H9 (cell line): ENCODE results near the gene KPNA2. TPM values are rescaled to one million over a fixed set of nuclear protein-coding genes. Genes with fewer than 3 reads are reported as not detected.

Experiments
- DNase-seq: peaks from one replicate; pipeline ENCODE4 v3.0.0-alpha.2; 2017
- H2AFZ ChIP-seq: one replicate; pipeline ENCODE4 v1.6.1; 2013; ENCODE audit warnings: mild to moderate bottlenecking, low read length, control low read depth, moderate library complexity
- H2AK5ac ChIP-seq: 2 replicates; pipeline ENCODE4 v1.6.1; 2013; ENCODE audit warnings: low read length, control low read depth, mixed read lengths; ENCODE audit not compliant: insufficient read length
- H2BK120ac ChIP-seq: one replicate; pipeline ENCODE4 v1.6.1; 2013; ENCODE audit warnings: low read depth, mild to moderate bottlenecking, low read length, control low read depth, inconsistent platforms; ENCODE audit not compliant: poor library complexity, severe bottlenecking
- H2BK12ac ChIP-seq: 2 replicates; pipeline ENCODE4 v1.6.1; 2013; ENCODE audit warnings: low read length, control low read depth, mixed read lengths, low read depth; ENCODE audit not compliant: insufficient read length
- H2BK15ac ChIP-seq: 2 replicates; pipeline ENCODE4 v1.6.1; 2013; ENCODE audit warnings: low read depth, low read length, control low read depth
- H2BK20ac ChIP-seq: one replicate; pipeline ENCODE4 v1.6.1; 2013; ENCODE audit warnings: low read depth, mild to moderate bottlenecking, low read length, control low read depth, inconsistent platforms; ENCODE audit not compliant: poor library complexity, severe bottlenecking
- H2BK5ac ChIP-seq: 2 replicates; pipeline ENCODE4 v1.6.1; 2013; ENCODE audit warnings: low read length, control low read depth, mixed read lengths; ENCODE audit not compliant: insufficient read length
- H3K14ac ChIP-seq: 2 replicates; pipeline ENCODE4 v1.6.1; 2013; ENCODE audit warnings: low read length, control low read depth; ENCODE audit not compliant: insufficient read depth
- H3K18ac ChIP-seq: 2 replicates; pipeline ENCODE4 v1.6.1; 2013; ENCODE audit warnings: low read depth, mild to moderate bottlenecking, mixed read lengths, low read length, control low read depth; ENCODE audit not compliant: insufficient read length
- H3K23ac ChIP-seq: 2 replicates; pipeline ENCODE4 v1.6.1; 2013; ENCODE audit warnings: low read length, control low read depth, mixed read lengths, low read depth; ENCODE audit not compliant: insufficient read length
- H3K23me2 ChIP-seq: 2 replicates; pipeline ENCODE4 v1.6.1; 2013; ENCODE audit warnings: low read depth, mild to moderate bottlenecking, mixed read lengths, low read length, control low read depth; ENCODE audit not compliant: insufficient read length, poor library complexity, severe bottlenecking
- H3K27ac ChIP-seq: 2 replicates; pipeline ENCODE4 v1.5.1; 2013; ENCODE audit warnings: low read length, control low read depth, mixed read lengths, low read depth; ENCODE audit not compliant: insufficient read length
- H3K27me3 ChIP-seq: 2 replicates; pipeline ENCODE4 v1.6.1; 2013; ENCODE audit warnings: low read length, control low read depth, inconsistent platforms; ENCODE audit not compliant: insufficient read depth
- H3K4ac ChIP-seq: 2 replicates; pipeline ENCODE4 v1.6.1; 2013; ENCODE audit warnings: low read depth, mild to moderate bottlenecking, control low read depth, inconsistent platforms, low read length, moderate library complexity
- H3K4me1 ChIP-seq: 2 replicates; pipeline ENCODE4 v1.6.1; 2013; ENCODE audit warnings: low read length, control low read depth, inconsistent platforms; ENCODE audit not compliant: insufficient read depth
- H3K4me2 ChIP-seq: 2 replicates; pipeline ENCODE4 v1.6.1; 2013; ENCODE audit warnings: low read length, control low read depth, mixed read lengths; ENCODE audit not compliant: insufficient read length, insufficient read depth
- H3K56ac ChIP-seq: 2 replicates; pipeline ENCODE4 v1.6.1; 2013; ENCODE audit warnings: low read depth, mild to moderate bottlenecking, mixed read lengths, low read length, control low read depth; ENCODE audit not compliant: insufficient read length
- H3K79me1 ChIP-seq: 2 replicates; pipeline ENCODE4 v1.6.1; 2013; ENCODE audit warnings: low read depth, mild to moderate bottlenecking, moderate library complexity, low read length, control low read depth, inconsistent platforms; ENCODE audit not compliant: insufficient read depth, poor library complexity, severe bottlenecking
- H3K79me2 ChIP-seq: 2 replicates; pipeline ENCODE4 v1.6.1; 2013; ENCODE audit warnings: low read length, control low read depth, inconsistent platforms; ENCODE audit not compliant: insufficient read depth
- H3K9ac ChIP-seq: 2 replicates; pipeline ENCODE4 v1.6.1; 2013; ENCODE audit warnings: low read length, control low read depth, mixed read lengths; ENCODE audit not compliant: insufficient read length; ENCODE audit errors: extremely low read depth
- H3K9me3 ChIP-seq: one replicate; pipeline ENCODE4 v1.6.1; 2013; ENCODE audit warnings: low read depth, low read length, inconsistent platforms; ENCODE audit not compliant: control insufficient read depth
- H3T11ph ChIP-seq: one replicate; pipeline ENCODE4 v1.6.1; 2013; ENCODE audit warnings: mild to moderate bottlenecking, low read length, control low read depth, inconsistent platforms
- H4K20me1 ChIP-seq: one replicate; pipeline ENCODE4 v1.6.1; 2013; ENCODE audit not compliant: control insufficient read depth, insufficient read length, insufficient read depth
- H4K5ac ChIP-seq: 2 replicates; pipeline ENCODE4 v1.6.1; 2013; ENCODE audit warnings: low read depth, mild to moderate bottlenecking, mixed read lengths, low read length, control low read depth; ENCODE audit not compliant: insufficient read length
- H4K8ac ChIP-seq: replicated peaks from 2 replicates; pipeline ENCODE4 v1.6.1; 2013; ENCODE audit warnings: low read length, control low read depth, mixed read lengths, low read depth; ENCODE audit not compliant: insufficient read length
- H4K91ac ChIP-seq: 2 replicates; pipeline ENCODE4 v1.6.1; 2013; ENCODE audit warnings: low read depth, mild to moderate bottlenecking, moderate library complexity, mixed read lengths, low read length, control low read depth; ENCODE audit not compliant: insufficient read length
- H3K27ac Mint-ChIP-seq, 3 experiments: 2 replicates in 2 of 3; 3 replicates in 1 of 3; pipeline ENCODE4 v1.8.0; 2020 to 2021; ENCODE audit warnings: mixed read lengths in 3 of 3, mild to moderate bottlenecking in 1 of 3, moderate library complexity in 1 of 3
- H3K27me3 Mint-ChIP-seq: 2 replicates; pipeline ENCODE4 v1.8.0; 2021; ENCODE audit warnings: low read depth, mild to moderate bottlenecking, moderate library complexity, mixed read lengths
- H3K36me3 Mint-ChIP-seq, 3 experiments: 2 replicates in 2 of 3; 3 replicates in 1 of 3; pipeline ENCODE4 v1.8.0; 2020 to 2021; ENCODE audit warnings: low read depth in 3 of 3, mixed read lengths in 3 of 3; ENCODE audit not compliant: insufficient read depth in 1 of 3
- H3K4me1 Mint-ChIP-seq, 2 experiments: 2 replicates each; pipeline ENCODE4 v1.8.0; 2020; ENCODE audit warnings: mixed read lengths in 2 of 2
- H3K4me3 Mint-ChIP-seq, 2 experiments: 2 replicates in 1 of 2; 3 replicates in 1 of 2; pipeline ENCODE4 v1.8.0; 2020 to 2021; ENCODE audit warnings: mild to moderate bottlenecking in 2 of 2, mixed read lengths in 2 of 2, moderate library complexity in 1 of 2
- H3K9me3 Mint-ChIP-seq, 2 experiments: 2 replicates in 1 of 2; 3 replicates in 1 of 2; pipeline ENCODE4 v1.8.0; 2020; ENCODE audit warnings: mild to moderate bottlenecking in 2 of 2, mixed read lengths in 2 of 2, moderate library complexity in 1 of 2
- total RNA-seq: library from RNA; stranded (reverse); gene quantifications from 2 replicates; pipeline ENCODE4 v1.2.1, GENCODE V29; 2021
- TF ChIP-seq, protein P1 (sequence below): fragments of 200-600 bp; sonication (generic); conservative IDR thresholded peaks from 3 replicates; pipeline ENCODE4 v1.8.0; 2021; ENCODE audit warnings: antibody characterized with exemption, mild to moderate bottlenecking

KPNA2 gene
- total RNA-seq, 1 experiment from 2014 or later, result 432 TPM

DNA sequence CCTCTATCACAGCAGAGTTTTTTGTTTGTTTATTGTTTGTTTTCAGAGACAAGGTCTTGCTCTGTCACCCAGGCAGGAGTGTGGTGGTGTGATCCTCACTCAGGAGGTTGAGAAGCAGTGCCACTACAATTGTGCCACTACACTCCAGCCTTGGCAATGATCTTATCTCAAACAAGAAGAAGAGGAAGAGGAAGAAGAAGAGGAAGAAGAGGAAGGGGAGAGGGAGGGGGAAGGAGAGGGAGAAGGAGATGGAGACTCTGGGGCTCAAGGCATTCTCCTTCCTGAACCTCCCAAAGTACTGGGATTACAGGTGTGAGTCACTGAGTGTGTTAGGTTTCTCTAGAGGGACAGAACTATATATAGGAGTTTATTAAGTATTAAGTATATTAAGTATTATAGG lies 22.1 kb upstream of the KPNA2 start:
- no peaks in the 10 kb centered on the region for H3K4me1 ChIP-seq
- no peak overlapping the region for H3K18ac ChIP-seq
- H4K5ac ChIP-seq, result no peak overlapping the region
- peaks cover 1% of the 10 kb centered on the region; the same call in 1 of the 2 replicates for H3K27me3 Mint-ChIP-seq
- no peak overlapping the region for H3K27ac ChIP-seq
- no peak overlapping the region for H2BK5ac ChIP-seq
- H3K4me2 ChIP-seq, result no peak overlapping the region
- H3K14ac ChIP-seq, result no peak overlapping the region
- no peaks in the 10 kb centered on the region for H3K79me1 ChIP-seq
- no peak overlapping the region for H3K27ac Mint-ChIP-seq
- H4K8ac ChIP-seq, result no peak overlapping the region
- H3K23me2 ChIP-seq, result no peaks in the 10 kb centered on the region
- no peaks in the 10 kb centered on the region for H3K9me3 Mint-ChIP-seq
- H3K4ac ChIP-seq, result no peak overlapping the region
- H2BK20ac ChIP-seq, result no peak overlapping the region
- no peak overlapping the region for H2AK5ac ChIP-seq
- no peak overlapping the region for H3K23ac ChIP-seq
- H3K4me3 Mint-ChIP-seq, result no peak overlapping the region
- 0 out of 2 replicates have a peak, but pooled peaks cover 2% of the 10 kb centered on the region for H3K79me2 ChIP-seq
- H3K56ac ChIP-seq, result no peak overlapping the region
- peaks cover 8 to 12% of the 10 kb centered on the region in 2 experiments for H3K4me1 Mint-ChIP-seq
- no peaks in the 10 kb centered on the region for H3K27me3 ChIP-seq
- H3K9ac ChIP-seq, result no peak overlapping the region
- H2AFZ ChIP-seq, result no peak overlapping the region
- H2BK15ac ChIP-seq, result no peak overlapping the region
- no peak for DNase-seq
- H2BK12ac ChIP-seq, result no peak overlapping the region
- no peak overlapping the region for H2BK120ac ChIP-seq
- H3T11ph ChIP-seq, result no peak overlapping the region
- H4K20me1 ChIP-seq, result no peaks in the 10 kb centered on the region
- TF ChIP-seq, protein P1, sequence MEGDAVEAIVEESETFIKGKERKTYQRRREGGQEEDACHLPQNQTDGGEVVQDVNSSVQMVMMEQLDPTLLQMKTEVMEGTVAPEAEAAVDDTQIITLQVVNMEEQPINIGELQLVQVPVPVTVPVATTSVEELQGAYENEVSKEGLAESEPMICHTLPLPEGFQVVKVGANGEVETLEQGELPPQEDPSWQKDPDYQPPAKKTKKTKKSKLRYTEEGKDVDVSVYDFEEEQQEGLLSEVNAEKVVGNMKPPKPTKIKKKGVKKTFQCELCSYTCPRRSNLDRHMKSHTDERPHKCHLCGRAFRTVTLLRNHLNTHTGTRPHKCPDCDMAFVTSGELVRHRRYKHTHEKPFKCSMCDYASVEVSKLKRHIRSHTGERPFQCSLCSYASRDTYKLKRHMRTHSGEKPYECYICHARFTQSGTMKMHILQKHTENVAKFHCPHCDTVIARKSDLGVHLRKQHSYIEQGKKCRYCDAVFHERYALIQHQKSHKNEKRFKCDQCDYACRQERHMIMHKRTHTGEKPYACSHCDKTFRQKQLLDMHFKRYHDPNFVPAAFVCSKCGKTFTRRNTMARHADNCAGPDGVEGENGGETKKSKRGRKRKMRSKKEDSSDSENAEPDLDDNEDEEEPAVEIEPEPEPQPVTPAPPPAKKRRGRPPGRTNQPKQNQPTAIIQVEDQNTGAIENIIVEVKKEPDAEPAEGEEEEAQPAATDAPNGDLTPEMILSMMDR, result no peak
- H3K9me3 ChIP-seq, result no peaks in the 10 kb centered on the region
- no peaks in the 10 kb centered on the region; a peak in 1 of 7 replicates for H3K36me3 Mint-ChIP-seq
- no peak overlapping the region for H4K91ac ChIP-seq
